Karpas-422 (cell line): ENCODE results near the gene HIF1A. TPM values are rescaled to one million over a fixed set of nuclear protein-coding genes. Genes with fewer than 3 reads are reported as not detected.

Experiments
- DNase-seq: peaks from one replicate; pipeline ENCODE4 v3.0.0-alpha.2; 2015
- H2AFZ ChIP-seq: fragments of 200-600 bp; sonication (generic); 2 replicates; pipeline ENCODE4 v1.6.1; 2014; ENCODE audit warnings: antibody characterized with exemption, low read length, mixed read lengths
- H3K27ac ChIP-seq: fragments of 200-600 bp; sonication (generic); 2 replicates; pipeline ENCODE4 v1.5.1; 2014; ENCODE audit warnings: mild to moderate bottlenecking, low read length, moderate library complexity
- H3K27me3 ChIP-seq: fragments of 200-600 bp; sonication (generic); 2 replicates; pipeline ENCODE4 v1.6.1; 2014; ENCODE audit warnings: low read length, mixed read lengths
- H3K36me3 ChIP-seq: fragments of 200-600 bp; sonication (generic); 2 replicates; pipeline ENCODE4 v1.6.1; 2014; ENCODE audit warnings: low read length, mixed read lengths; ENCODE audit not compliant: insufficient read depth
- H3K4me1 ChIP-seq: fragments of 200-600 bp; sonication (generic); 2 replicates; pipeline ENCODE4 v1.6.1; 2014; ENCODE audit warnings: mild to moderate bottlenecking, low read length, mixed read lengths
- H3K4me2 ChIP-seq: fragments of 200-600 bp; sonication (generic); 2 replicates; pipeline ENCODE4 v1.6.1; 2014; ENCODE audit warnings: low read length, low read depth, mild to moderate bottlenecking; ENCODE audit not compliant: poor library complexity, severe bottlenecking
- H3K4me3 ChIP-seq: fragments of 200-600 bp; sonication (generic); 2 replicates; pipeline ENCODE4 v1.5.1; 2014; ENCODE audit warnings: mild to moderate bottlenecking, antibody characterized with exemption, low read length, mixed read lengths
- H3K79me2 ChIP-seq: fragments of 200-600 bp; sonication (generic); 2 replicates; pipeline ENCODE4 v1.6.1; 2014; ENCODE audit warnings: mild to moderate bottlenecking, low read length, mixed read lengths
- H3K9ac ChIP-seq: fragments of 200-600 bp; sonication (generic); 2 replicates; pipeline ENCODE4 v1.6.0; 2014; ENCODE audit warnings: low read length
- H3K9me2 ChIP-seq: fragments of 200-600 bp; sonication (generic), shearing (Covaris generic); replicated peaks from 2 replicates; pipeline ENCODE4 v1.6.0; 2014; ENCODE audit warnings: mild to moderate bottlenecking, low read length, moderate library complexity; ENCODE audit not compliant: insufficient read depth
- H3K9me3 ChIP-seq: fragments of 300-700, 200-600 bp; sonication (generic); 2 replicates; pipeline ENCODE4 v1.6.1; 2014; ENCODE audit warnings: low read length, mixed read lengths
- H4K20me1 ChIP-seq: fragments of 200-600 bp; sonication (generic); 2 replicates; pipeline ENCODE4 v1.6.1; 2014; ENCODE audit warnings: mild to moderate bottlenecking, antibody characterized with exemption, low read length, low read depth; ENCODE audit not compliant: insufficient read depth
- total RNA-seq: library from RNA; depleted of rRNA; stranded (reverse); fragments of >200 nt; shearing (Covaris generic); gene quantifications from 2 replicates; pipeline ENCODE4 v1.2.3, GENCODE V29; 2014; ENCODE audit warnings: low replicate concordance

HIF1A gene
- total RNA-seq, 1 experiment from 2014 or later: 233 TPM

GRCh38 chr14:61696753-61697318 lies 1.5 kb downstream of the HIF1A start:
- peak overlapping the region; percentile 98 for H3K9ac ChIP-seq
- H3K79me2 ChIP-seq: peaks cover 65% of the 10 kb centered on the region
- peak overlapping the region; percentile 91 for H3K4me3 ChIP-seq
- no peaks in the 10 kb centered on the region for H3K27me3 ChIP-seq
- H3K27ac ChIP-seq: peak overlapping the region; percentile 87
- peak overlapping the region; percentile 88 for H3K4me2 ChIP-seq
- peaks cover 53% of the 10 kb centered on the region for H4K20me1 ChIP-seq
- H2AFZ ChIP-seq: no peak overlapping the region
- no peaks in the 10 kb centered on the region for H3K9me2 ChIP-seq
- peak; percentile 70 for DNase-seq
- peaks cover 59% of the 10 kb centered on the region for H3K4me1 ChIP-seq
- H3K36me3 ChIP-seq: peaks cover 7% of the 10 kb centered on the region; the same call in 1 of the 2 replicates
- H3K9me3 ChIP-seq: no peaks in the 10 kb centered on the region

GRCh38 chr14:61698206-61698980 lies 3.1 kb downstream of the HIF1A start:
- peak overlapping the region; percentile 88 for H3K4me2 ChIP-seq
- H3K9me3 ChIP-seq: no peaks in the 10 kb centered on the region
- H4K20me1 ChIP-seq: peaks cover 58% of the 10 kb centered on the region
- H3K4me3 ChIP-seq: peak overlapping the region; percentile 91
- DNase-seq: peak; percentile 73
- no peak overlapping the region for H2AFZ ChIP-seq
- peaks cover 81% of the 10 kb centered on the region for H3K79me2 ChIP-seq
- H3K9ac ChIP-seq: peak overlapping the region; percentile 98
- H3K27ac ChIP-seq: peak overlapping the region; percentile 87
- H3K4me1 ChIP-seq: peaks cover 72% of the 10 kb centered on the region
- peaks cover 7% of the 10 kb centered on the region; the same call in 1 of the 2 replicates for H3K36me3 ChIP-seq
- H3K27me3 ChIP-seq: no peaks in the 10 kb centered on the region
- H3K9me2 ChIP-seq: no peaks in the 10 kb centered on the region

GRCh38 chr14:61699027-61699426 lies 3.7 kb downstream of the HIF1A start:
- Histone ChIP-seq H3K9ac (peak overlapping the region; percentile 98), H3K4me1 (peaks cover 79% of the 10 kb centered on the region), H3K36me3 (peaks cover 10% of the 10 kb centered on the region; the same call in 1 of the 2 replicates), H3K27me3 (no peaks in the 10 kb centered on the region), H3K9me2 (no peaks in the 10 kb centered on the region), H3K79me2 (peaks cover 87% of the 10 kb centered on the region), H3K4me3 (peak overlapping the region; percentile 91), H2AFZ (no peak overlapping the region), H3K4me2 (peak overlapping the region; percentile 88), H3K27ac (peak overlapping the region; percentile 87), H3K9me3 (no peaks in the 10 kb centered on the region), H4K20me1 (peaks cover 64% of the 10 kb centered on the region)
- peak; percentile 66 for DNase-seq

- peaks cover 74% of the 10 kb centered on the region for H4K20me1 ChIP-seq
- H3K27ac ChIP-seq: peak overlapping the region; percentile 87
- H3K9me2 ChIP-seq: no peaks in the 10 kb centered on the region
- H3K4me1 ChIP-seq: peaks cover 74% of the 10 kb centered on the region
- peaks cover 22% of the 10 kb centered on the region for H3K36me3 ChIP-seq
- DNase-seq: peak; percentile 48
- no peaks in the 10 kb centered on the region for H3K9me3 ChIP-seq
- no peak overlapping the region for H3K9ac ChIP-seq
- peak overlapping the region; percentile 8; the same call in 1 of the 2 replicates for H3K4me3 ChIP-seq
- H3K4me2 ChIP-seq: peak overlapping the region; percentile 88
- H3K79me2 ChIP-seq: peaks cover 100% of the 10 kb centered on the region
- H3K27me3 ChIP-seq: no peaks in the 10 kb centered on the region
- H2AFZ ChIP-seq: no peak overlapping the region
These were observed 5.0 kb downstream of the HIF1A start for GRCh38 chr14:61700104-61700886.

GRCh38 chr14:61701946-61702345 lies 6.6 kb downstream of the HIF1A start:
- Histone ChIP-seq H3K9me2 (no peaks in the 10 kb centered on the region), H3K4me3 (no peak overlapping the region), H3K9ac (no peak overlapping the region), H3K27ac (no peak overlapping the region), H3K4me2 (peak overlapping the region; percentile 10), H4K20me1 (peaks cover 76% of the 10 kb centered on the region), H3K79me2 (peaks cover 100% of the 10 kb centered on the region), H3K36me3 (peaks cover 30% of the 10 kb centered on the region), H3K9me3 (no peaks in the 10 kb centered on the region), H3K27me3 (no peaks in the 10 kb centered on the region), H2AFZ (no peak overlapping the region), H3K4me1 (peaks cover 80% of the 10 kb centered on the region)
- DNase-seq: no peak

GRCh38 chr14:61703342-61704129 lies 8.2 kb downstream of the HIF1A start:
- H3K36me3 ChIP-seq: peaks cover 30% of the 10 kb centered on the region
- H3K27me3 ChIP-seq: no peaks in the 10 kb centered on the region
- H3K9me3 ChIP-seq: no peaks in the 10 kb centered on the region
- H3K9me2 ChIP-seq: no peaks in the 10 kb centered on the region
- H3K79me2 ChIP-seq: peaks cover 92% of the 10 kb centered on the region
- peaks cover 65% of the 10 kb centered on the region for H3K4me1 ChIP-seq
- H4K20me1 ChIP-seq: peaks cover 62% of the 10 kb centered on the region
- H3K4me2 ChIP-seq: peak overlapping the region; percentile 25
- DNase-seq: peak; percentile 53
- H3K27ac ChIP-seq: peak overlapping the region; percentile 55
- no peak overlapping the region for H3K9ac ChIP-seq
- H2AFZ ChIP-seq: no peak overlapping the region
- no peak overlapping the region for H3K4me3 ChIP-seq

GRCh38 chr14:61704554-61704953 lies 9.2 kb downstream of the HIF1A start:
- Histone ChIP-seq H4K20me1 (peaks cover 52% of the 10 kb centered on the region), H3K9ac (no peak overlapping the region), H3K4me3 (no peak overlapping the region), H3K9me2 (no peaks in the 10 kb centered on the region), H3K79me2 (peaks cover 92% of the 10 kb centered on the region), H3K4me1 (peaks cover 65% of the 10 kb centered on the region), H3K27ac (peak overlapping the region; percentile 55), H3K36me3 (peaks cover 30% of the 10 kb centered on the region), H2AFZ (no peak overlapping the region), H3K27me3 (no peaks in the 10 kb centered on the region), H3K9me3 (no peaks in the 10 kb centered on the region), H3K4me2 (no peak overlapping the region)
- DNase-seq: no peak
